Fibroblast of skin of left biceps (primary cell): ENCODE results near the gene MPPE1.
"Not testable (repeated sequence)": the region's sequence is repeated elsewhere in the genome, so short reads cannot be mapped to it uniquely, and the experiment has no call there.

Experiments used
- DNase-seq, 2 experiments: peaks; one replicate each; pipeline ENCODE4 v3.0.0-alpha.2; 2013; ENCODE audit warnings: low read depth in 2 of 2

MPPE1 gene

DNA sequence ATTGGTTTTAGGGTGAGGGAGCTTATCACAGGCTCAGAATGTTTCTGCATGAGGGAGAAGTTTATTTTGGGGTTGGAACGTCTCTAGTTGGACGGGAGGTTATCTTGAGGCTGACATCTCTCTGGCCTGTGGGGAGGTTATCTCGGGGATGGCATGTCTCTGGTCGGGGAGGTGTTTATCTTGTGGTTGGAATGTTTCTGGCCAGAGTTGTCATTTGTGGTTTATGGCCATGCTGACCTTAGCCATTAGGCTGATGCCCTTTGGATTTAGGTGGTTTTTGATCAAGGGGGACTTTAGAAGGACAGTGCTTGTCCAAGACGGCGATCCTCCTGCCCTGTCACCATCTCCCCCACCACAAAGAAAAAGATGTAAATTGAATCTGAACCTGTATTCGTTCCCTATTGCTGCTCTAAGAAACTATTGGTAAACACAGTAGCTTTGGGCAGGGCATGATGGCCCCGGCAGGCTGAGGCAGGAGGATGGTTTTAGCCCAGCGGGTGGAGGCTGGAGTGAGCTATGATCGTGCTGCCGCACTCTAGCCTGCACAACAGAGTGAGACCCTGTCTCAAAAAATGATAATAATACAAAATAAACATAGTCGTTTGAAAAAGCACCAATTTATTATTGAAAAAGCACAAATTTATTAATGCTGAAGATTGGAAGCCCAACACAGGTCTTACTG lies 17.8 kb upstream of the MPPE1 start:
- DNase-seq: no peak

DNA sequence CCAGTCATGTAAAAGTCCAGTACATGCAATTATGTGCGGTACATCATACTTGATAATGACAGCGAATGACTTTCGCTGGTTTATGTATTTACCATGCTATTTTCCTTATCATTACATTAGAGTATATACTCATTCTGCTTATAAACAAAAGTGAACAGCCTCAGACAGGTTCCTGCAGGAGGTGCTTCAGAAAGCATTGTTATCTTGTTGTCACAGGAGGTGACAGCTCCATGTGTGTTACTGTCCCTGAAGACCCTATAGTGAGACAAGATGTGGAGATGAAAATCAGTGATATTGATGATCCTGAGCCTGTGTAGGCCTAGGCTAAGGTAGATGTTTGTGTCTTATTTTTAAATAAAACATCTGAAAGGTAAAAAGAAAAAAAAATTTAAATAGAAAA lies 15.3 kb upstream of the MPPE1 start:
- no peak for DNase-seq

DNA sequence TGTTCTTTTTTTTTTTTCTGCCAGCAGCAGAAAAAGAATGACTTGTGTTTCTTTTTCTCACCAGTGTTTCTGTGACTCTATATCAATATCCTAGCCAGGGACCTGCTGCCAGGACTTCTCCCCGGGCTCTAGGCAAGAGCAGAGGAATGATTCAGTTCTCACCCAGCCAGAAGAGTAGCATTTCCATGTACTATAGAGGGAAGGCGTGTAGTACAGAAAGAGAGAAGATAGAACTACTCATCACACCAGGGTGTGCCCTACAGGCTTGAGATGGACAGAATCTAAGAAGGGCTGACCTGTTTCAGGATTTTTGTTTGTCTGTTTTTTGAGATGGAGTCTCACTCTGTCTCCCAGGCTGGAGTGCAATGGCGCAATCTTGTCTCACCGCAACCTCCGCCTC lies 11.4 kb upstream of the MPPE1 start:
- DNase-seq: not testable (repeated sequence)

DNA sequence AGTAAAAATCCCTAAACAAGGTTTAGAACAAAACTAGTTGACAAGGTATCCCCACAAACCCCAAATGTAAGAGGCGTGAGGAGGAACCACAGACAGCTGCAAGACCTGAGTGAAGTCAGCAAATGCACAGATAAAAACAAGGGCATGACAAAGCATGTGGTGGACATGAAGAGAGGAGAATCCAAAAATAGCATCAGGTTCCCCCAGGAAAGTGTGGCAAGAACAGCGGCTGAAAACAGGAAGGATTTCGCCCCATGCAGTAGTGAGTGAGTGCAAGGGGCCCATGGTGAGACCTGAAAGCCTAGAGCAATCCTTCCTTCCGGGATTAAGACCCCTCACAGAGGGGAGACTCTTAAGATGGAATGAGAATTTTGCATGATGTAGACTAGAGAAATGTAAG lies 8.8 kb upstream of the MPPE1 start:
- DNase-seq: not testable (repeated sequence)

DNA sequence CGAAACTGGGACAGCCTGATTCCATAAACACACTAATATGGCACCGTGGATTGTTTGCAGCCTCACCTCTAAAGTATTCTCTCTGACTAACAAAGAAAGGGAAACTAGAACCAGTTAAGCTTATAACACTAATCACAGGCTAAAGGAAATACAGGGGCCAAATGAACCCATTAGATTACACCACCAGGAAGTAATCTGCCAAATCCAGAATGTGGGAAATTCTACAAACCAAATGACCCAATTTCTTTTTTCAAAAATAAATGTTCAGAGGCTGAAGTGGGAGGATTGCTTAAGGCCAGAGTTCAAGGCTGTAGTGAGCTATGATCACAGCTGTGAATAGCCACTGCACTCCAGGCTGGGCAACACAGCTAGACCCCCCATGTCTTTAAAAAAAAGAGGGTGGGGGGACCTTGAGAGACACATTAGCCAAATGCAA lies 1.5 kb upstream of the MPPE1 start:
- DNase-seq: no peak

DNA sequence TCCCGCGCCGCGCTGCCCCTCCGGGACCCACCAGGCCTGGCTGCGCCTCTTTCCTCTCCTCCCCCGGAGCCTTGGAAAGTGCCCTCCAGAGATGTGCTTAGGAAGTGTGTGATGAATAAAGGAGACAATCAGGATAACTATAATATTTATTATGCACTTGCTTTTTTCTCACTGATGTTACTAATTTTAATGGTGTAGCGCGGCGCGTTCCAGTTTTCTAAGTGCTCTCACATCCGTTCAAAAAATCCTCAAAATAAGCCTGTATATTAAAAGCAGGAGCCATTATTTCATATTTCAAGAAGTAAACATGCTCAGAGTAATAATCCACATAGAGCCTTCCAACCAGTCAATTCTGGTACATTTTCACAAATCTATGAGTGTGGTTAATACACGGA lies 941 bp upstream of the MPPE1 start:
- no peak for DNase-seq

DNA sequence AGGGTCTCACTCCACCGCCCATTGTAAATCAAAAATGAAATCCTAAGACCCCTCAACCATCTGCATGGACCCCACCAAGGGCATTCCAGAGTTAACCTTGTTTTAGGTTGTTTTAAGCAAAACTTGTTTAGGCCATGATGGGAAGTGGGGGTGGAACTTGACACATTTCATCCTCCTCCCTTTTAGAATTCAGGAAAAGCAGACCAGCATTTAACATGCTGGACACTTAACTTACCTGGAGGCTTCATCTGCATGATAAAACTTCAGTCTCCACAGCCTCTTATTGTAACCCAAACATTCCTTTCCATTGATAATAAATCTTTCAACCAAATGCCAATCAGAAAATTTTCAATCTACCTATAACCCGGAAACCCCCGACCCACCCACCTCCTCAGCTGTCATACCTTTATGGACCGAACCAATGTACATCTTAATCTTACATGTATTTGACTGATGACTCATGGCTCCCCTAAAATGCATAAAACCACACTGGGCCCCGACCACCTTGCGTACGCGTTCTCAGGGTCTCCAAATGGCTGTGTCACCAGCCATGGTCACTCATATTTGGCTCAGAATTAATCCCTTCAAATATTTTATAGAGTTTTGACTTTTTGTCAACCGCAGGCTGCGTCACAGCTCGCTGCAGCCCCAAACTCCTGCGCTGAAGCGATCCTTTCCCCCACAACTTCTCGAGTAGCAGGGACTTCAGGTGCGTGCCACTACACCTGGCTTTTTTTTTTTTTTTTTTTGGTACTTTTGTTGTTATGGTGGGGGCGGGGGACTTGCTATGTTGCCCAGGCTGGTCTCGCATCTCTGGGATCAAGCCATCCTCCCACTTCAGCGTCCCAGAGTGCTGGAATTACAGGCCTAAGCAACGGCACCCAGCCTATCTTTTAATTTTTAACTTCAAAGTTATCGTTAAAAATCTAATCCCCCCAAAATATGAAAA lies 917 bp downstream of the MPPE1 start:
- DNase-seq: no peak

DNA sequence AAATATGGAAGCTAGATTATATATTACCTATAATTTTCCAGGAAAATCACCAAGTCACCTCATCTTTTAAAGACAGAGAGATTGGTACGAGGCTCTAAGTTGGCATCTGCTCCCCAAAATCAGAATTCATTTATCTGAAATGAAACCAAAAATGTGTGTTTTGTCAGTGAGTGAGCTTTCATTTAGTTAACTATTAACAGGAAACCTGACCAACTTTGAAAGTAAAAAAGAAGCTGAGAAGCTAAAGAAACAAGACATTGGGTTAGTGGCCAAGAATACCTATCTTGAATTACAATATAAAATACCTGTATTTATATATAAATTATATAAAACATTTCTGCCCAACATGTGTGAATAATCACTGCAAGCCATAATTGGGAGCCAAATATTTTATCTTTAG lies 1.9 kb downstream of the MPPE1 start:
- no peak for DNase-seq

DNA sequence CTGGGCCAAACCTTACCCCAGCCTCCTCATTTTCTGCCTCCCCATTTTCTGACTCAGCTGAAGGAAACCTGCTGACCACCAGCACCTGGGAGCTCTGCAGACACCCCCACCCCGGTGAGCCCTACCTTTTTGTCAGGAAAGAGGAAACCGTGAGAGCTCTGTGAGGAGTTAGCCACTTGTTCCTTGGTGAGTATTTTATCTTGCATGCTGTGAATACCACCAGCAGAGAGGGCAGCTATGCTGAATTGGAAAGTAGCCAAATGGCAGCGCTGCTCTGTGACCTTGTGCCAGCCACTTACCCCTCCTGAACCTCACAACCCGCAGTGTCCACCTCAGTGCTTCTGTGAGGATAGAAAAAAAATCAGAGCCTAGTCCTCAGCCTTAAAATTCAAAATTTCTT lies 2.5 kb downstream of the MPPE1 start:
- no peak for DNase-seq

DNA sequence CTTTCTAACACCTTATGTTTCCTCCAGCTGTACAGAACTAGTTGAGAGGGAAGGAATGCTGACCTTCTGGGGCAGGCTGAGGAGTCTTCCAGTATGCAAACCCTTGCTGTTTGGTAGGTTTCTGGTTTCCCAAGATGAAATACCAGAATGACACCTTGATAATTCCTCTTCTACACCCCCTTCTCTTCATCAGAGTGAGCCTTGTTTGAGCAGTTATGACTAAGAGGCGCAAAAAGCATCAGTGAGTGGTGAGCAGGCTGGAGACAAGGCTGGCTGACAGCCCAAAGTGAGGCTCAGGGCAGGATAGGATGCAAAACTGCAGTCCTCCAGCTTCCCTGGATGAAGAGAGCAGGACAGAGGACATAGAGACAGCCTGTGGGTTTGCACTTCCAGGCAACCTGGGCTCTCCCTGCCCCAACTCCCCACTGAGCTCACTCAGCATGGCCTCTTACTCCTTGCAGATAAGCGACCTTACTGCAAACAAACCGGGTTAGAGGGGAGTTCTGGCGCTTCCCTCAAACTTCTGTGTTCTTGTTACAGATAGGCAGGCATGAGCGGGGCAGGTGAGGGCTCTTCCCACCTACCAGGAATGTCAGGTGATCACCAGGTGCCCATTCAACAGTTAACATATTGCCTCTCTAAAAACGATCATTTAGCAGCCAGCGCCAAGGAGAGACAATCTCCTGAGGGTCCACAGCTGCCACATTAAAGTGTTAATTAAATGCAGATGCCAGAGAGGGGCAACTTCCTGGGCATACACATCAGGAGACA lies 5.4 kb downstream of the MPPE1 start:
- DNase-seq: no peak

DNA sequence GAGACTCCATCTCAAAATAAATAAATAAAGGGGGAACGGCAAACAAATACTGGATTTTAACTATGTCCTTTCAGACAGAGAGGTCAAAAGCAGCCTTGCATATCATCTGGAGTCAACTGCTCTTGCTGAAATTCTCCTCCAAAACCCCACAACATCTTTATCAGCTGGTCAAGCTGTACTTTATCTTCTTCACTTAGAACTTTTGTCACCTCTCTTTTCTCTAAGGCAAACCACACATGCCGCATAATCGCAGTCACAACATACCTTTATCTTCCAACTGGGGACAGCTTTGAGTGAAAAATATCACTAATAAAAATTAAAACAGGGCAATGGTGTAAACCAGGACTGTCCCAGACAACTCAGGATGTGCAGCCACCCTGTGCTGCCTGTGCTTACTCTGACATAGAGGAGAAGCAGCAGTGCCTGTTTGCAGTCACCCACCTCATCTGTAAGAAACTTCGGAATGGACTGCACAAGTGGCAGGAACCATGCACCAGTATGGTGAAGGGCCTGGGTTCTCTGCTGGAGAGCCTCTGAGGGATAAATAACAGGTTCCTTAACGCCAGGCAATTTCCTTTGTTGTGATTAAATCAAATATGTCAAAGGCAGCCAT lies 6.2 kb downstream of the MPPE1 start:
- DNase-seq: no peak

DNA sequence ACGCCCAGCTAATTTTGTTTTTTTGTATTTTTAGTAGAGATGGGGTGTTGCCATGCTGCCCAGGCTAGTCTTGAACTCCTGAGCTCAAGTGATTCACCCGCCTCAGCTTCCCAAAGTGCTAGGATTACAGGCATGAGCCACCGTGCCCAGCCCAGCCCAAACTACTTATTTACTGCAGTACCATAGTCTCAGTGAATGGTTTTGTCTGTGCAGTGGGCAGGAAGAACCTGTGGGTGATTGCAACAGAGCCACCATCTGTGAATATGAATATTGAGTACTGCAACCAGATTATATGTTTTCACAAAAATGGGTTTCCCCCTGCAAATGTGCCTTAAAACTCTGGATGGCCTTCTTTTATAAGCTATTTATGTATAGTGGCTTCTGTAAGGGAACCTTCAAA lies 9.1 kb downstream of the MPPE1 start:
- DNase-seq: no peak

DNA sequence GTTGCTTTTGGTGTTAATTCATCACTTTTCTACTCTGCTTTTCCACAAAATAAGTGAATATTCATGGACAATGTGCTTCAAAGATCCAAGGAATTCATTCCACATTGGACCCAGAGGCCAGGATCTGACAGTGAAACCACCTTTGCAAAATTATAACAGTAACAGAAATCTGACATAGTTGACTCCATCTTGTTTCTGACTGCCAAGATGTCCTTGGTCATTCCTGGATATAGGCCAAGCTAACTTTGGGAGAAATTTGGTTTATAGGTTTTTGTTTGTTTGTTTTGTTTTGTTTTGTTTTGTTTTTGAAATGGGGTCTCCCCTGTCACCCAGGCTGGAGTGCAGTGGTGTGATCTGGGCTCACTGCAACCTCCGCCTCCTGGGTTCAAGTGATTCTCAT lies 10.3 kb downstream of the MPPE1 start:
- DNase-seq: no peak

DNA sequence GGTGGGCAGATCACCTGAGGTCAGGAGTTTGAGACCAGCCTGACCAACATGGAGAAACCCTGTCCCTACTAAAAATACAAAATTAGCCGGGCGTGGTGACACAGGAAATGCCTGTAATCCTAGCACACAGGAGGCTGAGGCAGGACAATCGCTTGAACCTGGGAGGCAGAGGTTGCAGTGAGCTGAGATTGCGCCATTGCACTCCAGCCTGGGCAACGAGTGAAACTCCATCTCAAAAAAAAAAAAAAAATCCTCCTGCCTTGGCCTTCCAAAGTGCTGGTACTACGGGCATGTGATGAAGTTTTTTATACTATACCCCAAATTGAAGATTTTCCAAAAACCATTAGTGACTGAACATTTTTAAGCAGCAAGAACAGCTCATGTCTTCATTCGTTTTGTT lies 15.7 kb downstream of the MPPE1 start:
- not testable (repeated sequence) for DNase-seq

DNA sequence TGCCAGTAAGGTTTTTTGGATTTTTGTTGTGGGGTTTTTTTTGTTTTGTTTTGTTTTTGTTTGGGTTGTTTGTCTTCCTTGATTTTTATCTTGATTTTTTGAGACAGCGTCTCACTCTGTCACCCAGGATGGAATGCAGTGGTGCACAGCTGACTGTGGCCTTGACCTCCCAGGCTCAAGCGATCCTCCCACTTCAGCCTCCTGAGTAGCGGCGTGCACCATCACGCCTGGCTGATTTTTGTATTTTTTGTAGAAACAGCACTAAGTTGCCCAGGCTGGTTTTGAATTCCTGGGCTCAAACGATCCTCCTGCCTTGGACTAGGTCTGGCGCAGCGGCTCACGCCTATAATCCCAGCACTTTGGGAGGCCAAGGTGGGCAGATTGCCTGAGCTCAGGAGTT lies 16.4 kb downstream of the MPPE1 start:
- DNase-seq: no peak

DNA sequence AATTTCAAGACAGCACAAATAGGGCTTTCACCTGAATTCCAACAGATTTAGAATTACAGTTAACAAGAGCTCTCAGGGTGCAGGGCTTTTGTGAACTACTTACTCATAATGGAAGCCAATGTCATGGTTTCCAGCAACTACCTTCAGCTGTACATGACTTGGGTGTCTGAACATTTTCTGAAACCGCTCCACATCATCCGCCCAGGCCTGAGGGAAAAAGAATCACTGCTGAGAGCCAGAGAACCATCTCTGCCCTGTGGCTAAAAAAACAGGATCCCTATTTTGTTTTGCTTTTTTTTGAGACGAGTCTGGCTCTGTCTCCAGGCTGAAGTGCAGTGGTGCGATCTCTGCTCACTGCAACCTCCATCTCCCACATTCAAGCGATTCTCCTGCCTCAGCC lies 18.8 kb downstream of the MPPE1 start:
- DNase-seq: no peak

DNA sequence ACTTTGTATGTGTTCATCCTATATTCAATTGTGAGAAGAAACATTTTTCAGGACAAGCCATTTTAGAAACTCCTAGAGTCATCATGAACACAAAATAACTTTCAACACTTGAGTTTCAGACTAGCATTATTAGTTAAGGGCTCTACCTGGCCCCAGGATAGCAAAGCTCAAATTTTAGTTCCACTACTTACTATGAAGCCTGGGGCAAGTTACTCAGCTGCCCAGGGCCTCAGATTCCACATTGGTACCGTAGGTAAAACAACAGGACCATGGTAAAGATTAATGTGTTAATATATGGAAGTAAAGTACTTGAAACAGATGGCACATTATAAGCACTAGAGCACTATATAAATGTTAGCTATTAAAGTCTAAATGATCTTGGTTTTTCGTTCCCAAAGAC lies 19.4 kb downstream of the MPPE1 start:
- no peak for DNase-seq

DNA sequence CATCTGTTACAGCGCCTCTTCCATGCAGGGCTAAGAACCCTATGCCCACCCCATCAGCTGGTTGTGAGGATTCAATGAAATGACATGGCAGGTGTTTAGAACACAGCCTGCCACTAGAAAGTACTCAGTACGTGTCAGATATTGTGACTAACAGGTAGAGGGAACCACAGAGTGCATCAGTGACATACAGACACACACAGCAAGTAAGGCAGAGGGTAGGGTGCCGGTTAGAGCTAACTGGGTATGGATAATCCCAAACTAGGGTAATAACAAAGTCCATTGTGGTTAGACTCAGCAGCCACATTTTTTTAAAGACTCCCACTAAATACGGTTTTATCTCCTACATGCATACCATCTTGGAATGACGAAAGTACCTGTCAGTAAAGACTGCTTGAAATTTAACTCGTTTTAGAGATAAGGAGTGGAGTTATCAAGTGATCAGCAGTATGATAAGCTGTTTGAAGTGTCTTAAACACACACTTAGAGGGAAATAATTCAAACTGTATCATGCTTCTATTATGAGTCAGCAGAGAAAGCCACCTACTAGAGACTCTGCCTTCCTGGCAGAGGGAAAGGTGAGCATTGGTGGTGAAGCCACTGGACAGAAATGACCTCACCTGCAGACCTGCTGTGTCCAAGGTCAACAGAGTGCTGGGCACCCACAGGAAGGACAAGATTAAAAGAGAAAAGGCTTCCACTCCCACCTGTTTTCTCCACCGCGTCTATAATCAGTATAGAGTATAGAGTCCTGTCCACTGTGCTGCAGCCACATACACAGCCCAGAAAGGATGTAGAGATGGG lies 20.6 kb downstream of the MPPE1 start:
- no peak for DNase-seq

DNA sequence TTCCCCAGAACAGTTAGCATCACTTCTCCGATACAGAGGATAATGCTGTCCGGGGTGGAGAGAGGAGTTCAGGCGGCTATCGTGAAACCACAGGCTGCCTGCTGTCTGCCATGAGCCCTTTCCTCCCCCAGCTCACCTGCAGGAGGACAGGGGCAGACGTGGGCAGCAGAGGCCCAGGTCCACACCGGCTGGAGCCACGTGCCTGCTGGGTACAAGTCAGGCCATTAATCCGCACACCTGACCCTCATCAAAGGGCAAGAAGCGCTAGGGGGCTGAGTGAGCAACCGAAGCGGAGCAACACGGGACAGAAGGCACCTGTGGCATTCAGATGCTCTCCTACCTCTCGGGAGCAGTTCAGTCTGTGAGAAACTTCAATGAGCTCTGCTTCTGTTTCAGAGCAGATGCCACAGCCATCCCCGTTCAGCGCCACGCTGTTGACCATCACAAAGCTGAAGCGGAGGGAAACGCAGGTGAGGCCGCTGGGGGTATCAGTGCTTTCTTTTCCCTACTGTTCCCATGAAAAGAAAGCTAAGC lies 21.5 kb downstream of the MPPE1 start:
- no peak for DNase-seq

DNA sequence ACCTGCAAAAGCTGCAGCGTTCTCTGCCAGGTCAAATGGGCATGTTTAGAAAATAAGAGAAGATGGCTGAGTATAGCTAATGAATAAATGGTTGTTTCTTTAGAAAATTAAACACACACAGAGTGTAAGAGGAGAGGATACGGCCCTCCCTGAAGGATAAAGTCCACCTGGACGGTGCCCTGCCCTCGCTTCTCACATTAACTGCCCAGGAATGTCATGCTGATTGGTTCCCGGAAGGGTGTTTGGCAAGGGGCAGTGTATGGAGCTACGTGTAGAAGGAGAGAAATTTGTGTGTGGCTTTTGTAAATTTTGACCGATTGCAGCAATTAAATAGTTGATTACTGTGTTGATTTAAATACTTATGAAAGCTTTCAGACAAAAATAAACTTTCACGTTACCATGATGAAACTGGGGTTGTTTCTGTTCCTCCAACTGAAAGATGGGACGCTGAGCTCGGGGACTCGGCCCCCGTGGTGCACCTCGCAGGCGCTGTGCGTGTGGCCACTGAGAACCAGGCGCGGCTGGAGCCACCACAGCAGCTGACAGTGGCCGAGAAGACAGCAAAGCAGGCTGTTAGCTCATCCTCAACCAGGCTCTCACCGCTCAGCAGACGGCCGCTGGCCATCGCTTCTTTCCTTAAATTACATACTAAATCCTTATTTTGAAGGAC lies 22.7 kb downstream of the MPPE1 start:
- no peak for DNase-seq
